Body of pancreas (tissue), 4 donors: ENCODE results near the gene CALHM2. TPM values are rescaled to one million over a fixed set of nuclear protein-coding genes. Genes with fewer than 3 reads are reported as not detected.

ENCODE experiments used
- ATAC-seq: fragments of 150-250 bp; one replicate; pipeline ENCODE4 v1.9.1; 2016
- DNase-seq, 4 donors: peaks; one replicate each; pipeline ENCODE4 v3.0.0-alpha.2; 2019
- H3K27ac ChIP-seq, 4 donors: fragments of 200-600 bp; sonication (generic); 1 replicate in 3 of 4; 2 replicates in 1 of 4; pipeline versions ENCODE4 v1.5.1 to v1.6.1; 2016 to 2019; ENCODE audit warnings: mild to moderate bottlenecking in 1 of 4, mixed read lengths in 1 of 4, moderate library complexity in 1 of 4
- H3K27me3 ChIP-seq, 2 donors: fragments of 200-600 bp; sonication (generic); one replicate each; pipeline ENCODE4 v1.6.0; 2016; ENCODE audit warnings: mild to moderate bottlenecking in 1 of 2
- H3K36me3 ChIP-seq, 2 donors: fragments of 200-600 bp; sonication (generic); replicated peaks in 1 of 2; 2 replicates each; pipeline ENCODE4 v1.5.1; 2016; ENCODE audit warnings: low read depth in 2 of 2; ENCODE audit not compliant: insufficient read depth in 1 of 2
- H3K4me1 ChIP-seq: fragments of 200-600 bp; sonication (generic); one replicate; pipeline ENCODE4 v1.6.0; 2016
- H3K4me3 ChIP-seq, 2 donors: fragments of 200-600 bp; sonication (generic); 1 replicate in 1 of 2; 2 replicates in 1 of 2; pipeline ENCODE4 v1.5.1; 2016 to 2019
- H3K9me3 ChIP-seq, 3 donors: fragments of 200-600 bp; sonication (generic); 1 replicate in 2 of 3; 2 replicates in 1 of 3; pipeline ENCODE4 v1.5.1; 2016
- POLR2A ChIP-seq, 3 donors: fragments of 450-650 bp; IDR thresholded peaks; one replicate each; pipeline ENCODE4 v1.6.1; 2016; ENCODE audit warnings: antibody characterized with exemption in 3 of 3, mild to moderate bottlenecking in 2 of 3
- WGBS, 2 donors: methylation state at CpG; one replicate each; pipeline ENCODE4 v1.1.5; 2017; 5-methylcytosine and 5-hydroxymethylcytosine counted together
- intact Hi-C: fragments of 100-400 bp; cut with DNase I; formaldehyde crosslinking; loops from one replicate; pipeline ENCODE4 v1.15.1; 2023
- total RNA-seq, 2 donors: library from RNA; depleted of rRNA; stranded (reverse); fragments of >200 nt; gene quantifications; one replicate each; pipeline ENCODE4 v1.1.0, GENCODE V29; 2016
- TF ChIP-seq, protein P1 (sequence below), 7 experiments: fragments of 450-650 bp in 4 of 7; fragments of 200-600 bp in 3 of 7; sonication (generic) in 3 of 7; IDR thresholded peaks; one replicate each; pipeline ENCODE4 v1.5.1; 2016 to 2019; ENCODE audit warnings: antibody characterized with exemption in 7 of 7

CALHM2 gene
- total RNA-seq, 2 donors from 2014 or later = 11.4 to 17.8 TPM

DNA sequence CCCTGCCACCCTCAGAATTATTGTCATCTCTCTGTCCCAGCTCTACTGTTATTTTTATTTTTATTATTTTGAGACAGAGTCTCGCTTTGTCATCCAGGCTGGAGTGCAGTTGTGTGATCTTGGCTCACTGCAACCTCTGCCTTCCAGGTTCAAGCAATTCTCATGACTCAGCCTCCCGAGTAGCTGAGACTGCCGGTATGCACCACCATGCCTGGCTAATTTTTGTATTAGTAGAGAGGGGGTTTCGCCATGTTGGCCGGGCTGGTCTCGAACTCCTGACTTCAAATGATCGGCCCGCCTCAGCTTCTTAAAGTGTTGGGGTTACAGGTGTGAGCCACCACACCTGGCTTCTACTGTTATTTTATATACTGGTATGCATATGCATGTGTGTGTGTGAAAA lies 11.0 kb downstream of the CALHM2 start:
- no peak overlapping the region for H3K27ac ChIP-seq
- ATAC-seq (no peak), DNase-seq (no peak)
- intact Hi-C loops = no loop called here
- TF ChIP-seq, protein P1, sequence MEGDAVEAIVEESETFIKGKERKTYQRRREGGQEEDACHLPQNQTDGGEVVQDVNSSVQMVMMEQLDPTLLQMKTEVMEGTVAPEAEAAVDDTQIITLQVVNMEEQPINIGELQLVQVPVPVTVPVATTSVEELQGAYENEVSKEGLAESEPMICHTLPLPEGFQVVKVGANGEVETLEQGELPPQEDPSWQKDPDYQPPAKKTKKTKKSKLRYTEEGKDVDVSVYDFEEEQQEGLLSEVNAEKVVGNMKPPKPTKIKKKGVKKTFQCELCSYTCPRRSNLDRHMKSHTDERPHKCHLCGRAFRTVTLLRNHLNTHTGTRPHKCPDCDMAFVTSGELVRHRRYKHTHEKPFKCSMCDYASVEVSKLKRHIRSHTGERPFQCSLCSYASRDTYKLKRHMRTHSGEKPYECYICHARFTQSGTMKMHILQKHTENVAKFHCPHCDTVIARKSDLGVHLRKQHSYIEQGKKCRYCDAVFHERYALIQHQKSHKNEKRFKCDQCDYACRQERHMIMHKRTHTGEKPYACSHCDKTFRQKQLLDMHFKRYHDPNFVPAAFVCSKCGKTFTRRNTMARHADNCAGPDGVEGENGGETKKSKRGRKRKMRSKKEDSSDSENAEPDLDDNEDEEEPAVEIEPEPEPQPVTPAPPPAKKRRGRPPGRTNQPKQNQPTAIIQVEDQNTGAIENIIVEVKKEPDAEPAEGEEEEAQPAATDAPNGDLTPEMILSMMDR (IDR thresholded peaks at IDR 0.05) = no peak
- no peak for TF ChIP-seq POLR2A (IDR thresholded peaks at IDR 0.05)
- H3K4me3 ChIP-seq = no peak overlapping the region
- WGBS, 2 donors = 93 to 96% methylated on average over 8 of the region's 8 CpGs
- H3K36me3 ChIP-seq = peaks cover 13 to 43% of the 10 kb centered on the region in 2 donors
- no peaks in the 10 kb centered on the region for H3K27me3 ChIP-seq
- no peaks in the 10 kb centered on the region for H3K9me3 ChIP-seq
- no peaks in the 10 kb centered on the region for H3K4me1 ChIP-seq

DNA sequence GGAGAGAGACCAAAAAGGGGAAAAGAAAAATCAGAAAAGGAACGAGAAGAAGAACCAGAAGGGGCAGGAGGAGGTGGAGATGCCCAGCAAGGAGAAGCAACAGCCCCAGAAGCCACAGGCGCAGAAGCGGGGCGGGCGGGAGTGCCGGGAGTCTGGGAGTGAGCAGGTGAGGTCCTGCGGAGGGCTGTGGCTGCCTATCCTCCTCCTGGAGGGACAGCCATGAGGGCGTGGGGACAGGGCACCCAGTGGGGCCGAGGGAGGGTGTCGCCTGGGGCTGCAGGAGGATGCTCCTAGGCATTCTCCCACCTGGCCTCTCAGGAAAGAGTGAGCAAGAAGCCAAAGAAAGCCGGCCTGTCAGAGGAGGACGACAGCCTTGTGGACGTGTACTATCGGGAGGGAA lies 11.8 kb downstream of the CALHM2 start:
- no peak for DNase-seq
- TF ChIP-seq, protein P1 (IDR thresholded peaks at IDR 0.05) = no peak
- no peak for TF ChIP-seq POLR2A (IDR thresholded peaks at IDR 0.05)
- no peak overlapping the region for H3K27ac ChIP-seq
- H3K36me3 ChIP-seq = peaks cover 13 to 43% of the 10 kb centered on the region in 2 donors
- no peaks in the 10 kb centered on the region for H3K9me3 ChIP-seq
- ATAC-seq = no peak
- 89 to 91% methylated on average over 14 of the region's 14 CpGs for WGBS, 2 donors
- no peaks in the 10 kb centered on the region for H3K27me3 ChIP-seq
- no peaks in the 10 kb centered on the region for H3K4me1 ChIP-seq
- H3K4me3 ChIP-seq = no peak overlapping the region
- intact Hi-C loops = no loop called here

DNA sequence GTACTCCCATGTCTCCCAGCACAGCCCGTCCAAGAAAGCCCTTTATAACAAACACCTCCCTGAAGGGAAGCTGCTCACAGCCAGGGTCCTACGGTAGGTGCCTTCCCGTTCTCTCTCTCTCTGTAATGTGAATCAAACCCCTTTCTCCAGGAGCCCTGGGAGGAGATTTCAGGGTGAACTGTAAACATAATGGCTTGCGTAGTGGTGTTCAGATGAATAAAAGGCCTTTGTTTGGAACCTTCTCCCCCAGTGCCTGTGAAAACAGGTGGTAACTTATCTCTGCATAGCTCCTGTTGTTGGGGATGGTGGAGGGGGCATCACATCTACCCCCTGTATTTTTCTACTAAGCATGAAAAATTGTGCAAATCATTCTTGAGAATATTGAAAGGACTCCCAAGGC lies 12.4 kb downstream of the CALHM2 start:
- ATAC-seq (no peak), DNase-seq (no peak)
- Histone ChIP-seq H3K27me3 (no peaks in the 10 kb centered on the region), H3K9me3 (no peaks in the 10 kb centered on the region), H3K4me1 (no peaks in the 10 kb centered on the region), H3K36me3 (peaks cover 13 to 40% of the 10 kb centered on the region in 2 donors), H3K4me3 (no peak overlapping the region), H3K27ac (no peak overlapping the region)
- TF ChIP-seq POLR2A (IDR thresholded peaks at IDR 0.05) = no peak
- TF ChIP-seq, protein P1 (IDR thresholded peaks at IDR 0.05) = no peak
- intact Hi-C loops = no loop called here
- 70 to 95% methylated on average over 4 of the region's 4 CpGs for WGBS, 2 donors

DNA sequence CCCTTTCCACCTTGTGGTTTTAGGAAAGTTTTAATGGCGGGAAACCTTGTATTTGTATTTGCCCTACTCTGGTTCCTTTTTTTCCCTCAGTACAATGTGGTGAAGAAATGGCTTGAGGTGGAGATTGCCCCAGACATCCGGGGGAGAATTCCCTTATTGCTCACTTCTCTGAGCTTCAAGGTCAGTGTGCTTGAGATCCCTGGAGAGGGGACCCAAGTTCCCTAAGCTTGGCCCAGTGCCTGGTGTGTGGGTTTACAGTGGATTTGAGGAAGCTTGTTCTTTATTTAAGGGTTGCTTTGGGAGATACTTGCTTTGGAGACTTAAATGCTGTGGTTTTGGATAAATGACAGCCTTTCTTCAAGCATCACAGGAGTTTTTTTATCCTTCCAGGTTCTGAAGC lies 18.3 kb downstream of the CALHM2 start:
- Histone ChIP-seq H3K27ac (no peak overlapping the region), H3K9me3 (no peaks in the 10 kb centered on the region), H3K4me3 (no peak overlapping the region), H3K4me1 (no peaks in the 10 kb centered on the region), H3K36me3 (peaks cover 6 to 15% of the 10 kb centered on the region in 2 donors), H3K27me3 (no peaks in the 10 kb centered on the region)
- TF ChIP-seq, protein P1 (IDR thresholded peaks at IDR 0.05) = no peak
- peak in 2 of 4 donors; percentile 52 to 72 for DNase-seq
- ATAC-seq = no peak
- intact Hi-C loops = no loop called here
- 55 to 57% methylated on average over 2 of the region's 2 CpGs for WGBS, 2 donors

DNA sequence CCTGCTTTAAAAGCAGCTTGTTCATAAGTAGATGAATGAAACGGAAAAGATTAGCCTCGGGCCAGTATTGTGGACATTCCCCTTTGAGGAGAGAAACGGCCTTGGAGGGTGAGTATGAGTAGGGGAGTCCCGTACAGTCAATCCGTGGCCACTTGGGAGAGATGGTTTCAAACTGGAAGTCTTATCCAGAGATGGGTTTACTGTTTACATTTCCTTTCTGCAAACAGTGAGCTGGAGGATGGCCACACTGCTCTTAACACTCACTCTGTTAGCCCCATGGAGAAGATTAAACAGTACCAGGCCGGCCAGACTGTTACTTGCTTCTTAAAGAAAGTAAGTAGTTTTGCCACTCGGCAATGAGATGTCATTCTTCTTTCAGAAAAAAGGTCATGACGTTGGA lies 20.3 kb downstream of the CALHM2 start:
- intact Hi-C loops = no loop called here
- Histone ChIP-seq H3K4me1 (no peaks in the 10 kb centered on the region), H3K4me3 (no peak overlapping the region), H3K36me3 (peaks cover 6 to 10% of the 10 kb centered on the region in 2 donors), H3K27ac (no peak overlapping the region), H3K9me3 (no peaks in the 10 kb centered on the region), H3K27me3 (no peaks in the 10 kb centered on the region)
- TF ChIP-seq POLR2A (IDR thresholded peaks at IDR 0.05) = no peak
- TF ChIP-seq, protein P1 (IDR thresholded peaks at IDR 0.05) = no peak
- WGBS, 2 donors = 37% methylated on average over 8 of the region's 8 CpGs
- DNase-seq (no peak), ATAC-seq (no peak)
